Inferior parietal cortex (tissue), 1 donor: Measurements from ENCODE around the gene AKT3.
"Not testable (repeated sequence)": the region's sequence is repeated elsewhere in the genome, so short reads cannot be mapped to it uniquely, and the experiment has no call there.

Source experiments
- DNase-seq: peaks from one replicate; pipeline ENCODE4 v3.0.0-alpha.2; 2016; ENCODE audit errors: extremely low spot score

Gene AKT3

DNA sequence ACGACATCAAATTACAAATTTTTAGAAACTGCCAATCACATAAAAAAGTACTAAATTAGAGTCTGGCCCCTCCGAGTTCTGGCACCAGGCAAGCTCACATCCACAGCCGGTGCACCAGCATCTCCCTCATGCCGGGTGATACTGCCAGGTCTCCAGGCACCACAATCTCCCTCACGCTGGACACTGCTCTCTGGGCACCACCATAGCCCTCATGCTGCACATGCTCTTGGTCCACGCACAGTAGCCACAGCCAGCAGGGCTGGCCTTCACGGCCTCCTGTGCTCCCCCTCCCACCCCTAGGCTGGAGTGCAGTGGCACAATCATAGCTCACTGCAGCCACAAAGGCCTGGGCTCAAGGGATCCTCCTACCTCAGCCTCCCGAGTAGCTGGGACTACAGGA is 65.5 kb downstream of the AKT3 start:
- no peak for DNase-seq

DNA sequence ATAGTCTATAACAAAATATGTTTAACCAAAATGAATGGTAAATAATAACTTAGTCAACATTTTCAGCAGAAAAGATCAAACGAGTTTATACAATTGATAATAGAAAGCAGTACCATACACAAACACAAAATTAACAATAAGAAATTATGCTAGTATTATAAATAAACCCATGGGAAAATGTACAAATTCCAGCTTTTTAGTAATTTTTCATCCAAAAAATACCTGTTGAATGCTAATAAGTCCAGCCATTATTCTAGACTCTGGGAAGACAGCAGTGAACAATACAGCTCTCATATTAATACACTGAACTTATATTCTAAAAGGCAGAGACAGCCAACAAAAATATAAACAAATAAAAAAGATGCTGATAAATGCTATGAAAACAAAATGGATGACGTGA is 66.3 kb downstream of the AKT3 start:
- no peak for DNase-seq

DNA sequence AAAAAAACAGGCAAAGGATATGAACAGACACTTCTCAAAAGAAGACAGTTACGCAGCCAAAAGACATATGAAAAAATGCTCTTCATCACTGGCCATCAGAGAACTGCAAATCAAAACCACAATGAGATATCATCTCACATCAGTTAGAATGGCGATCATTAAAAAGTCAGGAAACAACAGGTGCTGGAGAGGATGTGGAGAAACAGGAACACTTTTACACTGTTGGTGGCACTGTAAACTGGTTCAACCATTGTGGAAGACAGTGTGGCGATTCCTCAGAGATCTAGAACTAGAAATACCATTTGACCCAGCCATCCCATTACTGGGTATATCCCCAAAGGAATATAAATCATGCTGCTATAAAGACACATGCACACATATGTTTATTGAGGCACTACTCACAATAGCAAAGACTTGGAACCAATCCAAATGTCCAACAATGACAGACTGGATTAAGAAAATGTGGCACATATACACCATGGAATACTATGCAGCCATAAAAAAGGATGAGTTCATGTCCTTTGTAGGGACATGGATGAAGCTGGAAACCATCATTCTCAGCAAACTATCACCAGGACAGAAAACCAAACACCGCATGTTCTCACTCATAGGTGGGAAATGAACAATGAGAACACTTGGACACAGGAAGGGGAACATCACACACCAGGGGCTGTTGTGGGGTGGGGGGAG is 77.5 kb downstream of the AKT3 start:
- not testable (repeated sequence) for DNase-seq

- no peak for DNase-seq
Observed at GRCh38 chr1:243770860-243771259, 79.2 kb downstream of the AKT3 start.

- no peak for DNase-seq
Observed at GRCh38 chr1:243765676-243766075, 84.4 kb downstream of the AKT3 start.

DNA sequence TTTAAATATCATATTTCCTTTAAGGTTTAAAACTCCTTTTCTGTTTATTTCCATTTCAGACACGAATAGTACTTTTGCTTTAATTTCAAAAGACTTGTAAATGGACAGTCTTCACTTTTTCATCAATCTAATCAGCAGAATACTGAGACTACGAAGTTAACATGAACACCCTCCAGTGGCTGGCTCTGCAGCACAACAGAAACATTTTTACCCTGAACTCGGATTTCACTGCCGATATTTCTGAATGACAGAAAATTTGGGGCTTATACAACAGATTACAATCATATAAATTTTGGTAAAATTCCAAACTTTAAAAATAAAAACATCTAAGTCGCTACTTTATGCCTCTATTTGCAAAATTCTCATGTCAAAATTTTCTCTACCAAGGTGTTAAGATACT is 86.2 kb downstream of the AKT3 start:
- no peak for DNase-seq

- no peak for DNase-seq
Observed at GRCh38 chr1:243758647-243759046, 91.4 kb downstream of the AKT3 start.

DNA sequence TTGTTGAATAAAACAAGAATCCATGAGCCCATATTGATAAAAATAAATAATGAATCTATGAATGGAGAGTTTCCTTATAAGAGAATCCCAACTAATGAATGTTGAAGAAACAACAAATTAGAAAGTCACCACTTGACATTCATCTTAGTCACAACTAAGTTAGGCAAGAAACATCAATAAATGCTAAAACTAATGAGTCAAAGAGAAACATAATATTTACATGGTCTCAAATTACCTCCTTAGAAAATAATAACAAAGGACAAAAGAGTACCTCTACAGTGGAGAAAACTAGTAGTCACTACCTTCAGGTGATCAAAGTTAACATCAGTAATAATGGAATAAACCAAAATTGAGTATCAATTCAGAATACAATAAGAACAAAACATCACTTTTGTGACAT is 93.5 kb downstream of the AKT3 start:
- DNase-seq: no peak

- no peak for DNase-seq
Observed at GRCh38 chr1:243754348-243754747, 95.7 kb downstream of the AKT3 start.

DNA sequence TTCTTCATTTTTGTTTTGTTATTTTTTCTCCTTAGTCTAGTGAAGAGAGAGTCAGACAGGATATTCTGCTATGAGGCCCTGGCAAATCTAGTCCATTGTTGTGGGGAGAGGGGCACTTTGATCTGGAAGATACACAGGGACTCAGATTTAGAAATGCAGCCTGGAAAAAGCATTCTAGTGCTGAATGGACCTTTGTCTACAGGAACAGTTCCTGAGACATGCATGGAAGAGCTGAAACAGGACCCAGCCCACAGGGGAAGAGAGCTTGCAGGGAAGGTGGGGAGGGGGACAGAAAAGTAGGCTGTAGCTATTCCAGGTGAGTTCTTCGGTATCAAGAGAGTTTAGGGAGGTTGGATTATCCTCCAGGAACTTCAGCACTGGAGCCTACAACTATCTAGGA is 98.5 kb downstream of the AKT3 start:
- DNase-seq: no peak

DNA sequence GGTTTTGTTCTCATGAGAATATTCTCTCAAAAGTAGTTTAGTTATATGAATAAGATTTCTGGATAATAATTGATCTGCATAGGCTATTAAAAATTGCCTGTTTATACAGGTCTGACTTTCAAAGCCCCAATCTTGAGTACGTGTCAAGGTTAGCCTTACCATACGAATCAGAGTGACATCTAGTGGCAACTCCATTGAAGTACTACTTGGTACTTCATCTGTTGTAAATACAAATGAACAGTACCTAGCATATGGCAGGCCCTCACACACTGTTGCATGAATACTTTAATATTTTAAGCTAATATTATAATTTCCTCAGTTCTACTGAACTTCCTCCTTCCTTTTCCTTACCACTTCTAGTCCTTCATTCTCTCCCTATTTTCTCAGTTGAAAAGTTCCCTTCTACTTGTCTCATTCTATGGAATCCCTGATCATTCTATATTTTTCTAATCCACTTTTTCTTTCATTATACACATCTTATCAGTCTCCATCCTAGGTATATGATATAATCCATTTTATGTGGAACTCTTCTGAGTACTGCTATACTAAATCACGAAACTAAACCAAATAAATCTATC is 101.2 kb downstream of the AKT3 start:
- DNase-seq: peak; percentile 84

DNA sequence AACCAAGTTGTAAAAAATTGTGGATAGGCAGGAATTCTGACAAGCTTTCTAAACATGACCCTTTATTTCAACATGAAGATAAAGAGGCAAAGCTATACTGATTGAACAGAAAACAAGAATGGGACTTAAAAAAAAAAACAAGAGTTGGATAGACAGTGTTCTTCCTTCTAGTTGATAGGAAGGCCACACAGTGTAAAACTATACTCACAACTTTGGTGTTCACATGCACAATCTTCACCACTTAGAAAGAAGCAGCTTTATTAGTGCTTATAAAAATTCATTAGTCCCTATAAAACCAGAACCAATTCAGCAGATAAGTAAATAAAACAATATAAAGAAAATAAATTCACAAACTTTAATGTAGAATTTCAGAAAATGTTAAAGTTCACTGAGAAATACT is 101.8 kb downstream of the AKT3 start:
- no peak for DNase-seq

GRCh38 chr1:243746751-243747150 is 103.3 kb downstream of the AKT3 start:
- no peak for DNase-seq

DNA sequence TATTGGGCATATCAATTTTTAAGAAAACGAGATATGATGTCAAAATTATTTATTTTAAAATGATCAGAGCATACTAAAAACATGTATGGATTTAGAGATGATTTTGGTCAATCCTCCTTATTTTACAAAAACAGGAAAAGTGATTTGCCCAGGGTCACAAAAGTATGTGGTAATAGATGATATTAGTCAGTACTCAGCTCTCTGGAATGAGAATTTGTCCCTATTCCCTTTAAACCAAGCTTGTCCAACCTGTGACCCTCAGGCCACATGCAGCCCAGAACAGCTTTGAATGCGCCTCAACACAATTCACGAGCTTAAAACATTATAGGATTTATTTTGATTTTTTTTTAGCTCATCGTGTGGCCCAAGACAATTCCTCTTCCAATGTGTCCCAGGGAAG is 104.7 kb downstream of the AKT3 start:
- no peak for DNase-seq

DNA sequence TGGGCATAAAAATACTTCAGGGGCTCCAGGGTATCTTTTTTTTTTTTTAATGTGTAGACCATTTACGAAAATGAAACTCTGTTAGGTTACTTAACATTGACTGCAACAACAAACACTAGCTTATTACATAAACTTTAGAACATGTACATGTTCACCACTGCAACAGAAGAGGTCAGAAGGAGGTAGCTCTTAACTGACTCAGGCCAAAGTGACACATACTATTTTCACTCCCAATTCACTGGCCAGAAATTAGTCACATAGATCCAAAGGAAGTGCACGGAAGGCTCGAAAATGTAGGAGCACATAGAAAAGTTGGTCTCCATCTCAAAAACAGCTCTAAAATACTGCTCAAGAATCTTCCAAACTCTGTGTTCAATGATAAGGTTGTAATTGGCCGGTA is 107.2 kb downstream of the AKT3 start:
- DNase-seq: no peak

DNA sequence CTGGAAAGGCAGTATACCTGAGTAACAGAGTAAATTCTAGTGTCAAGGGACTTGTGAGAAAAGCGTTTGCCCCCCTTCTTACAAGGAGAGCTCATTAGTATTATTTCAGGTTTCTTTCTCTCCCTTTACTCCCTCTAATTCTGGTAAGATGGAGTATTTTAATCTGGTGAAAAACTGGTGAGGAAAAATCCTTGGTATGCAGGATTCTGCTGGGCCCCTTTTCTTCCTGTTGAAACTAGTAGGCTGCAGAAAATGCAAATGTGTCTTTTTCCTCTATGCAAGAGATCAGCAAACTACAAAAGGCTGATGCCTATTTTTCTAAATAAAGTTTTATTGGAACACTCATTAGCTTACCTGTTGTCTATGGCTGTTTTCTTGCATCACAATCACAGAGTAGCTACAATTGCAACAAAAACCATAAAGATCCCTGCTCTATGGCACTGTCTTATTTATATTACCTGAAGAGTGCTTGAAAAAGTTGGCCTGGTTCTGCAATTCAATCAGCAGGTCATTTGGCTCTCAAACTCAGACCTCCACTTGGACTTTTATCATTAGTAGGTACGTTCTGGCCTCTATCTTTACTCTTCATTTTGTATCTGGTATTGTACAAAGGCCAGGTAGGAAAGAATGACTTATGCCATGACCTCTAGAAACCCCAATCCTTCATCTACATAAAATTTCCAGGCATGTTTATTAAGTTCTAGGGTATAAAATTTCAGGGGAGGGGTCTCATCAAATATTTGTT is 109.6 kb downstream of the AKT3 start:
- DNase-seq: no peak

GRCh38 chr1:243739335-243740003 is 110.6 kb downstream of the AKT3 start:
- no peak for DNase-seq

GRCh38 chr1:243738020-243738419 is 112.0 kb downstream of the AKT3 start:
- DNase-seq: peak; percentile 70

- DNase-seq: no peak
Observed at GRCh38 chr1:243735457-243735856, 114.6 kb downstream of the AKT3 start.

DNA sequence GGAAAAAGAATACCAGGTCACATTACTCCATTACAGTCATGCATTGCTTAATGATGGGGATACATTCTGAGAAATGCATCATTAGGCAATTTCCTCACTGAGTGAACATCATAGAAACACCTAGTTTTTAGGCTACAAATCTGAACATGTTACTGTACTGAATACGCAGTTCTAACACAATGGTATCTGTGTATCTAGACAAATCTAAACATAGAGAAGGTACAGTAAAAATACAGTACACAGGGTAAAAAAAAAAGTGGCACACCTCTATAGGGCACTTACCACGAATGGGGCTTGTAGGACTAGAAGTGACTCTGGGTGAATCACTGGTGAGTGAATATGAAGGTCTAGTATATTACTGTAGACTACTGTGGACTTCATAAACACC is 115.7 kb downstream of the AKT3 start:
- DNase-seq: no peak

DNA sequence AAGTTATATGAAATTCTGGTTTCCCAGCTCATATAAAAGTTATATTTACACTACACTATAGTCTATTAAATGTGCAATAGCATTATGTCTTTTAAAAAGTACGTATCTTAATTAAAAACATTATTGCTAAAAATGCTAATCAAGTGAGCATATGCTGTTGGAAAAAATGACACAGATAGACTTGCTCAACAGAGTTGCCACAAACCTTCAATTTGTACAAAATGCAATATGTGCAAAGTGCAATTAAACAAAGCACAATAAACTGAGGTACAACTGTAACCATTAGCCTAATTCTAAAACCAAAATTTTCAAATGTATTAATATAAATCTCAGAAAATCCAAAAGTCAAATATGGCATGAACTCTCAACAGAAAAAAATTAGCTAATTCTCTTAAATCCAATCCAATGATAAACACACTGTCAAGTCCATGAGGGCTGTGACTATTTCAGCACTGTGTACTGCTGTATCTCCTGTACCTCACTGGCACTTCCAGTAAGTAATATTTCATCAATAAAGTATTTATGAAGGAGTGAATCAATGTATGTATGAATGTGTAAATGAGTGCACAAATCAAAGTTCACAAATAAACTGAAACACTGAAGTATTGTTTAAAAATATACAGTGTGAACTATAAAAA is 116.3 kb downstream of the AKT3 start:
- no peak for DNase-seq

DNA sequence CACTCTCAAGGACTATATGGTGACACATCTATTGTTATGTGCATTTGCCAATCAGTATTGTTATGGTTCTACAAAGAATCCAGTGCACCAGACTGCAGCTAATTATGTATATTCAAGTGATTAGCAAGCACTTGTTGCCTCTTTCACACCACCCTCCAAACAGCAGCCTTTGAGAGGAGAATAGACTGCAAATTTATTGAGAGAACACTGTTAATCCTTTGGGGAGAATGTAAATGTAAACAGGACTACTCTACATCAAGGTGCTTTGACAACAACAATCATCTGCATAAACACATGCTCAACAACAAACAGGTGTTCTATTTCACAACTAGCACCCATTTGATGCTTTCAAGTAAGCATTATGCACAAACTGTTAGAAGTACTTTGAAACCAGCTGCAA is 117.4 kb downstream of the AKT3 start:
- DNase-seq: no peak
